Vagina (tissue), 2 donors: ENCODE results near the gene PDE4D. TPM values are rescaled to one million over a fixed set of nuclear protein-coding genes. Genes with fewer than 3 reads are reported as not detected.

Experiments used
- DNase-seq, 2 donors: peaks; one replicate each; pipeline ENCODE4 v3.0.0-alpha.2; 2017; ENCODE audit errors: extremely low spot score in 2 of 2
- H3K27ac ChIP-seq: fragments of 200-600 bp; sonication (generic); one replicate; pipeline ENCODE4 v1.5.1; 2019
- H3K27me3 ChIP-seq: fragments of 200-600 bp; sonication (generic); one replicate; pipeline ENCODE4 v1.5.1; 2019
- H3K36me3 ChIP-seq, 2 donors: fragments of 200-600 bp; sonication (generic); one replicate each; pipeline ENCODE4 v1.5.1; 2017 to 2019
- H3K4me1 ChIP-seq: fragments of 200-600 bp; sonication (generic); one replicate; pipeline ENCODE4 v1.5.1; 2019
- H3K4me3 ChIP-seq, 2 donors: fragments of 200-600 bp; sonication (generic); 1 replicate in 1 of 2; 2 replicates in 1 of 2; pipeline ENCODE4 v1.5.1; 2016 to 2019
- H3K9me3 ChIP-seq: fragments of 200-600 bp; sonication (generic); one replicate; pipeline ENCODE4 v1.5.1; 2019
- POLR2A ChIP-seq, 2 donors: fragments of 450-650 bp; IDR thresholded peaks; one replicate each; pipeline ENCODE4 v1.6.1; 2017; ENCODE audit warnings: antibody characterized with exemption in 2 of 2, mild to moderate bottlenecking in 2 of 2, moderate library complexity in 2 of 2
- POLR2AphosphoS5 ChIP-seq, 2 donors: sonication (generic); formaldehyde crosslinking; IDR thresholded peaks; one replicate each; pipeline ENCODE4 v1.9.0; 2017; ENCODE audit warnings: antibody characterized with exemption in 2 of 2, mild to moderate bottlenecking in 2 of 2, low read depth in 1 of 2; ENCODE audit not compliant: insufficient read depth in 1 of 2
- intact Hi-C: fragments of 100-400 bp; cut with DNase I; formaldehyde crosslinking; loops from one replicate; pipeline ENCODE4 v1.15.1; 2023
- total RNA-seq: library from RNA; depleted of rRNA; stranded (reverse); fragments of >200 nt; gene quantifications from one replicate; pipeline ENCODE4 v1.2.3, GENCODE V29; 2016
- TF ChIP-seq, protein P1 (sequence below), 3 experiments: fragments of 450-650 bp in 2 of 3; fragments of 200-600 bp in 1 of 3; sonication (generic) in 1 of 3; IDR thresholded peaks; one replicate each; pipeline ENCODE4 v1.5.1; 2017 to 2019; ENCODE audit warnings: antibody characterized with exemption in 3 of 3, mild to moderate bottlenecking in 2 of 3, moderate library complexity in 2 of 3

PDE4D gene
- total RNA-seq, 1 donor from 2014 or later: 86.9 TPM

DNA sequence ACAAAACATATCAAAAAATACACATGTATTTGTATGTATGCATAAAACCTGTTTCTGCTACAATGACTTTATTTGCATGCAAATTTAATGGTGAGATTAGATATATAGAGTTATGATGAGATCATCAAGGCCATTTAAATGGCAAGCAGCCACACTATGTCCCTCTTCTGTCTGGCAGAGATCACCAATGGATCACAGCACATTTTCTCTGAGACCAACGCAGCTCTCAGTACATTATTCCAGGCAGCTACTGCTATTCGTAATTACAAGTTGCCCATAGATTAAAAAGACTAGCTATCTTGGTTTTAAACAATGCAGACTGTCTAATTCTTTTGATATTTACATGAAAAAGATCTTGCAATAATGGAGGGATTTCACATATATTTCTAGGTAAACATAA, 629.5 kb downstream of the PDE4D start:
- H3K27ac ChIP-seq: no peak overlapping the region

DNA sequence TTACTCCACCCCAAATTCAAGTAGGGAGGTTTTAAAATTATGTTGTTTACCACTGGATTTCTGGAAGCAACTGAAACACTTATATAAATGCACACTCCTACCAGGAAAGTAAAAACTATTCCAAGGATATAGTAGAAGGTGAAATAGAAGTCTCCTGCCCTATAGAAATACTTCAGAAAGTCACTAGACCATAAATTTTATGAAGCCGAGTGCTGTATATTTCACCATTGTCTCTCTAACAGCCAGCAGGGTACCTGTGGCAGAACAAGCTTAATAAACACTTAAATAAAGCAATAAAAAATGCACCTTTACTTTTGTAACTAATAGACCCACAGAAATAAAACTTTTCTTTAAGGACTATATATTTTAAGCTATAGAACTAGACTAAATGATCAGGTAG, 631.6 kb downstream of the PDE4D start:
- H3K36me3 ChIP-seq: no peaks in the 10 kb centered on the region
- H3K4me1 ChIP-seq: peaks cover 6% of the 10 kb centered on the region
- intact Hi-C loops: no loop called here
- DNase-seq: no peak
- H3K27me3 ChIP-seq: no peaks in the 10 kb centered on the region
- no peaks in the 10 kb centered on the region for H3K9me3 ChIP-seq
- no peak overlapping the region for H3K27ac ChIP-seq
- no peak overlapping the region for H3K4me3 ChIP-seq
- TF ChIP-seq, protein P1, sequence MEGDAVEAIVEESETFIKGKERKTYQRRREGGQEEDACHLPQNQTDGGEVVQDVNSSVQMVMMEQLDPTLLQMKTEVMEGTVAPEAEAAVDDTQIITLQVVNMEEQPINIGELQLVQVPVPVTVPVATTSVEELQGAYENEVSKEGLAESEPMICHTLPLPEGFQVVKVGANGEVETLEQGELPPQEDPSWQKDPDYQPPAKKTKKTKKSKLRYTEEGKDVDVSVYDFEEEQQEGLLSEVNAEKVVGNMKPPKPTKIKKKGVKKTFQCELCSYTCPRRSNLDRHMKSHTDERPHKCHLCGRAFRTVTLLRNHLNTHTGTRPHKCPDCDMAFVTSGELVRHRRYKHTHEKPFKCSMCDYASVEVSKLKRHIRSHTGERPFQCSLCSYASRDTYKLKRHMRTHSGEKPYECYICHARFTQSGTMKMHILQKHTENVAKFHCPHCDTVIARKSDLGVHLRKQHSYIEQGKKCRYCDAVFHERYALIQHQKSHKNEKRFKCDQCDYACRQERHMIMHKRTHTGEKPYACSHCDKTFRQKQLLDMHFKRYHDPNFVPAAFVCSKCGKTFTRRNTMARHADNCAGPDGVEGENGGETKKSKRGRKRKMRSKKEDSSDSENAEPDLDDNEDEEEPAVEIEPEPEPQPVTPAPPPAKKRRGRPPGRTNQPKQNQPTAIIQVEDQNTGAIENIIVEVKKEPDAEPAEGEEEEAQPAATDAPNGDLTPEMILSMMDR (IDR thresholded peaks at IDR 0.05): no peak
- no peak for TF ChIP-seq POLR2AphosphoS5 (IDR thresholded peaks at IDR 0.05; ENCODE audit: insufficient read depth in 1 of 2, low read depth in 1 of 2)
- TF ChIP-seq POLR2A (IDR thresholded peaks at IDR 0.05): no peak

More for the DNA sequence above, 629.5 kb downstream of the PDE4D start:
- Histone ChIP-seq H3K4me1 (peaks cover 6% of the 10 kb centered on the region), H3K27me3 (no peaks in the 10 kb centered on the region), H3K9me3 (no peaks in the 10 kb centered on the region), H3K4me3 (no peak overlapping the region), H3K36me3 (no peaks in the 10 kb centered on the region)
- no peak for DNase-seq
- TF ChIP-seq, protein P1 (IDR thresholded peaks at IDR 0.05): no peak
- TF ChIP-seq POLR2AphosphoS5 (IDR thresholded peaks at IDR 0.05; ENCODE audit: insufficient read depth in 1 of 2, low read depth in 1 of 2): no peak
- TF ChIP-seq POLR2A (IDR thresholded peaks at IDR 0.05): no peak
- intact Hi-C loops: no loop called here

DNA sequence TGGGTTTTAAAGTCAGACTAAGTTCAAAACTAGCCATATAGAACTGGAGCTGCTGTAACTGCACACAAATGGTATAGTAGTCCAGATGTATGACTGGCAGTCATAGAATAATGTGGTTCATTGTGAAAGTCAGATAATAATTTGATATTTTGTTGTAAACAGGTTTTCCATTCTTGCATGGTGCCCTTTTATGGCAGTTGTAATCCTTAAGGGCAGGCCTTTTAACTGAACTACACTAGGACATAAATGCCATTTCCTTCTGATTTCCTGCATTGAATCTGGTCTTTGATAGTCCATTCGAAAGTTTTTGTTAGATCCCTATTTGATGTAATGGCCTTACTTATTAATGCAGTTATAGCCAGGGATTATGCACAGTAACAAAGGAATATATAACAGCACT, 632.6 kb downstream of the PDE4D start:
- no peak overlapping the region for H3K4me3 ChIP-seq
- intact Hi-C loops: no loop called here
- no peaks in the 10 kb centered on the region for H3K27me3 ChIP-seq
- no peak for DNase-seq
- no peak for TF ChIP-seq POLR2AphosphoS5 (IDR thresholded peaks at IDR 0.05; ENCODE audit: insufficient read depth in 1 of 2, low read depth in 1 of 2)
- TF ChIP-seq, protein P1 (IDR thresholded peaks at IDR 0.05): no peak
- TF ChIP-seq POLR2A (IDR thresholded peaks at IDR 0.05): no peak
- H3K9me3 ChIP-seq: no peaks in the 10 kb centered on the region
- no peaks in the 10 kb centered on the region for H3K36me3 ChIP-seq
- H3K27ac ChIP-seq: no peak overlapping the region
- peaks cover 14% of the 10 kb centered on the region for H3K4me1 ChIP-seq

DNA sequence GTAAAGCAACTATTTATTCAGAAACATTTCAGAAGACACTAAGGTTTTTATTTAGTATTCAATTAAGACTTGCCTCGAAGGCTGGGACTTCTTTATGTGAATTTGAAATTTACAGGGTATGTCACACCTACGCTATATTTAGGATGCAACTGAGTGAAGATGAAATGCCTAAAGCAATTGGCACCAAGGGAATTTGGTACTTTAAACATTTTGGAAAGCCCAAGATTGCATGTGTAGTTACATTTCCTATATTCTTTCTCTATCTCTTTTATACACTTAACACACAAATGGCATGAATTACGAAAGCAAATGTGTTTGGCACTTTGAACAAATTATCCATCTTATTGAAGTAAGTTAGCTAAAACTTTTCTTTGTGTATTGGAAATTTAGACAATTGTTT, 633.3 kb downstream of the PDE4D start:
- TF ChIP-seq POLR2A (IDR thresholded peaks at IDR 0.05) (no peak), POLR2AphosphoS5 (IDR thresholded peaks at IDR 0.05; ENCODE audit: insufficient read depth in 1 of 2, low read depth in 1 of 2) (no peak)
- TF ChIP-seq, protein P1 (IDR thresholded peaks at IDR 0.05): no peak
- H3K4me1 ChIP-seq: peaks cover 18% of the 10 kb centered on the region
- no peak overlapping the region for H3K4me3 ChIP-seq
- no peak overlapping the region for H3K27ac ChIP-seq
- H3K36me3 ChIP-seq: no peaks in the 10 kb centered on the region
- DNase-seq: no peak
- intact Hi-C loops: no loop called here
- H3K27me3 ChIP-seq: no peaks in the 10 kb centered on the region
- no peaks in the 10 kb centered on the region for H3K9me3 ChIP-seq

DNA sequence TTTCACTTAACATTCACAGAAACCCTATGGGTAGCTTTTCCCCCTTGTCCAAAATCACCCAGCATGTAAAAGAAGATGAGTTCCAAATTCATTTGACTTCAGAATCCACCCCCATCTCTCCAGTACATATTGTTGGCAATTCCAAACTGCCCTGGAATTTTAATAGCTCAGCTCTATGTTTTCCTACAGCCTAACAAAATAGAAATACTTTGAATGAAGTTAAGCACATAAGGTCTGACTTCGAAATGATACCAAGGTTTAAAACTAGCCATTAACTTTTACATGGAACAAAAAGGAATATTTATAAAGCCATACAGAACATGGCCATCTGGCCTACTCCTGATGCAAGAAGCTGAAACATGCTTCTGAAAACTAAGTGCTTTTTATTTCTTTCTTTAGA, 634.3 kb downstream of the PDE4D start:
- Histone ChIP-seq H3K4me1 (peaks cover 18% of the 10 kb centered on the region), H3K4me3 (no peak overlapping the region), H3K27ac (no peak overlapping the region)

More for the DNA sequence above, 634.3 kb downstream of the PDE4D start:
- TF ChIP-seq POLR2A (IDR thresholded peaks at IDR 0.05) (no peak), POLR2AphosphoS5 (IDR thresholded peaks at IDR 0.05; ENCODE audit: insufficient read depth in 1 of 2, low read depth in 1 of 2) (peak in 1 of 2 donors; percentile 21)
- TF ChIP-seq, protein P1 (IDR thresholded peaks at IDR 0.05): no peak
- H3K36me3 ChIP-seq: no peaks in the 10 kb centered on the region
- no peaks in the 10 kb centered on the region for H3K27me3 ChIP-seq
- DNase-seq: no peak
- no peaks in the 10 kb centered on the region for H3K9me3 ChIP-seq
- intact Hi-C loops: no loop called here
